GM13976 (cell line): ENCODE results near the gene RGS14.

Experiments used
- DNase-seq: peaks from one replicate; pipeline ENCODE4 v3.0.0; 2012; ENCODE audit warnings: low spot score
- CTCF ChIP-seq: IDR thresholded peaks from 2 replicates; pipeline ENCODE4 v1.5.1; 2012; ENCODE audit warnings: borderline replicate concordance, mild to moderate bottlenecking; ENCODE audit not compliant: insufficient read depth; ENCODE audit errors: extremely low read depth, missing control alignments, control extremely low read depth
- in situ Hi-C: fragments of 300-500 bp; cut with MboI; formaldehyde crosslinking; loops from one replicate; pipeline ENCODE4 v1.12.0; 2022; ENCODE audit warnings: low sequenced_read_pairs, mixed read lengths, inconsistent platforms; ENCODE audit not compliant: unreplicated experiment

Gene RGS14

DNA sequence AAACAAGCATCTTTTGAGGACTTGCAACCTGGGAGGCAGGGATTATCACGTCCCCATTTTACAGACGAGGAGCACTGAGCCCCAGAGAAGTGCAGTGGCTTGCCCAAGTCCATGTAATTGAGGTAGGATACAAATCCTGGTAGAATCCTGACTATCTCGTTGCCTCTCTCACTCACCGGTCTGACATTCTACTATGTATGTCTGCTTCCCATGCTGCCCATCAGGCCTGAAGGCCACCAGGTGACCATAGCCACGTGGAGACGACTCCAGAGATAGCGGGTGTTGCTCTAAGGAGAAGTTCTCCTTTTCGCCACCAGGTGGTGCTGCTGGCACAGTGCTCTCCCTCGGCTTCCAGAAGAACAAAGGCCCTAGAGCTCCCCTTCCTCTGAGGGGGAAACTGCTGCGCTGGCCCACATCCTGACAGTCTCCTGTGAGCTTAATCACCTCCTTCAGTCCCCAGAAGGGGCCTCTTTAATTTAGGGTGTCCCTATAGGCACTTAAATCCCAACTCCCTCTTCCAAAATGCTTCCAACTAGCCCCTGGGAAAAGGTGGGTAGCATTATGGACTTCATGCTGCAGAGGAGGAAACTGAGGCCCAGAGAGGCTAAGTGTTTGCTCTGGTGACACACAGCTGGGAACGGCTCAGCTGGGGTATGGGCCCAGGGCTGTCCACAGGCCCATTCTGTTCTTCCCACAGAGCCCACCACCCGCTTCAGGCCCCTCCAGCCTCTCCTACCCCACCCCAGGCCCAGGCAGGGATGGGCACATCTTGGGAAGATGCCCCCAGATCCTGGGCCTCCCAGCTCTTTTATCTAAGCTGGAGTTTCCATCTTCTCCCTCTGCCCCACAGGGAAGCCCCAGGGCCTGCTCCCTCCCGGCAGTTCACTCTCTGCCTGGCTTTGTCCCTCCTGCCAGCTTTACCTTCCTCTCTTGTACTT is 32.9 kb downstream of the RGS14 start:
- peak; percentile 92 for DNase-seq
- peak; percentile 74 for TF ChIP-seq CTCF
- in situ Hi-C loops = no loop called here

- in situ Hi-C loops = no loop called here
- TF ChIP-seq CTCF = no peak
- DNase-seq = no peak
Measured at GRCh38 chr5:177392765-177393164, 35.0 kb downstream of the RGS14 start.

- in situ Hi-C loops = no loop called here
- no peak for TF ChIP-seq CTCF
- no peak for DNase-seq
Measured at GRCh38 chr5:177393206-177393765, 35.6 kb downstream of the RGS14 start.

- DNase-seq = no peak
- in situ Hi-C loops = no loop called here
- no peak for TF ChIP-seq CTCF
Measured at GRCh38 chr5:177393990-177394389, 36.3 kb downstream of the RGS14 start.

- in situ Hi-C loops = no loop called here
Measured at GRCh38 chr5:177396078-177396477, 38.4 kb downstream of the RGS14 start.

GRCh38 chr5:177396807-177397206 is 39.1 kb downstream of the RGS14 start:
- no peak for TF ChIP-seq CTCF
- in situ Hi-C loops = no loop called here
- DNase-seq = no peak

More at GRCh38 chr5:177396078-177396477, 38.4 kb downstream of the RGS14 start:
- DNase-seq = no peak
- no peak for TF ChIP-seq CTCF
